DND-41 (cell line): ENCODE results near the gene PHF14.

ENCODE experiments used
- ATAC-seq: fragments of 200-7000 bp; cut with Tn5 transposase; 3 replicates; pipeline ENCODE4 v1.9.1; 2021; ENCODE audit warnings: low read depth; ENCODE audit not compliant: insufficient read depth
- DNase-seq: peaks from one replicate; pipeline ENCODE4 v3.0.0-alpha.2; 2020
- H2AFZ ChIP-seq: 2 replicates; pipeline ENCODE4 v1.6.0; 2012; ENCODE audit warnings: low read depth, low read length
- H3K27ac ChIP-seq: 2 replicates; pipeline ENCODE4 v1.5.1; 2012; ENCODE audit warnings: low read length, inconsistent platforms
- H3K27me3 ChIP-seq: fragments of 200-600 bp; sonication (generic); 2 replicates; pipeline ENCODE4 v1.6.0; 2012; ENCODE audit warnings: low read length, mild to moderate bottlenecking, inconsistent platforms; ENCODE audit not compliant: insufficient read depth, poor library complexity
- H3K36me3 ChIP-seq: 2 replicates; pipeline ENCODE4 v1.5.1; 2012; ENCODE audit warnings: low read length, inconsistent platforms; ENCODE audit not compliant: insufficient read depth
- H3K4me1 ChIP-seq: 2 replicates; pipeline ENCODE4 v1.5.1; 2012; ENCODE audit warnings: mild to moderate bottlenecking, low read length; ENCODE audit not compliant: insufficient read depth
- H3K4me2 ChIP-seq: 2 replicates; pipeline ENCODE4 v1.6.0; 2012; ENCODE audit warnings: mild to moderate bottlenecking, moderate library complexity, low read length, inconsistent platforms; ENCODE audit not compliant: insufficient read depth
- H3K4me3 ChIP-seq, 2 experiments: fragments of 200-600 bp in 1 of 2; shearing (Covaris generic) in 1 of 2; 2 replicates each; pipeline ENCODE4 v1.5.1; 2012 to 2016; ENCODE audit warnings: inconsistent platforms in 2 of 2, low read length in 2 of 2, mild to moderate bottlenecking in 2 of 2, low read depth in 1 of 2, moderate library complexity in 1 of 2
- H3K79me2 ChIP-seq: 2 replicates; pipeline ENCODE4 v1.6.0; 2012; ENCODE audit warnings: low read length, inconsistent platforms; ENCODE audit not compliant: insufficient read depth
- H3K9ac ChIP-seq: 2 replicates; pipeline ENCODE4 v1.6.0; 2012; ENCODE audit warnings: low read depth, mild to moderate bottlenecking, inconsistent platforms, low read length, moderate library complexity
- H3K9me3 ChIP-seq: 2 replicates; pipeline ENCODE4 v1.5.1; 2012; ENCODE audit warnings: low read length, moderate library complexity, mild to moderate bottlenecking, inconsistent platforms; ENCODE audit not compliant: insufficient read depth, severe bottlenecking
- H4K20me1 ChIP-seq: 2 replicates; pipeline ENCODE4 v1.6.0; 2012; ENCODE audit warnings: low read length; ENCODE audit not compliant: insufficient read depth
- CTCF ChIP-seq: IDR thresholded peaks from 2 replicates; pipeline ENCODE4 v1.5.1; 2012; ENCODE audit warnings: borderline replicate concordance, low read length, moderate library complexity, mild to moderate bottlenecking; ENCODE audit not compliant: poor library complexity, severe bottlenecking; ENCODE audit errors: extremely low read depth
- EZH2 ChIP-seq: IDR thresholded peaks from 3 replicates; pipeline ENCODE4 v1.6.1; 2012; ENCODE audit warnings: borderline replicate concordance, low read depth, mild to moderate bottlenecking, moderate library complexity, low read length, inconsistent platforms; ENCODE audit not compliant: severe bottlenecking

Gene PHF14

DNA sequence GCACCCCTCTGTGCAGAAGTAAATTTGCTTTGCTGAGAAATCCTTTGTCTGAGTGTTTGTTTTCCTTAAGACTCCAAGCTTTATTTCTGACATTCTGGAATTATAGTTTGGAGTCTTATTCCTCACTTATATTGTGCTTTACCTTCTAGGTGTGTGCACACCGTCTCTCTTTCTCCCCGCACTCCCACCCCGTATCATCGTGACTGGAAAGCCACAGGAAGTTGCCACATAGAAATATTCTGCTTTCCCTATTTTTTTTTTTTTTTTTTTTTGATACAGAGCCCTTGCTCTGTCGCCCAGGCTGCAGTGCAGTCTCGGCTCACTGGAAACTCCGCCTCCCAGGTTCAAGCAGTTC lies 109.5 kb downstream of the PHF14 start:
- TF ChIP-seq EZH2 (no peak), CTCF (no peak)
- Histone ChIP-seq H3K9ac (no peak overlapping the region), H3K4me1 (no peaks in the 10 kb centered on the region), H3K9me3 (no peaks in the 10 kb centered on the region), H3K36me3 (peaks cover 23% of the 10 kb centered on the region; the same call in 1 of the 2 replicates), H3K4me3 (no peak overlapping the region), H3K27me3 (no peaks in the 10 kb centered on the region), H4K20me1 (no peaks in the 10 kb centered on the region), H3K4me2 (no peak overlapping the region), H3K27ac (no peak overlapping the region), H2AFZ (no peak overlapping the region), H3K79me2 (no peaks in the 10 kb centered on the region)
- DNase-seq (no peak), ATAC-seq (no peak)

GRCh38 chr7:11104578-11104977 lies 130.9 kb downstream of the PHF14 start:
- no peak overlapping the region for H3K4me3 ChIP-seq
- H3K27me3 ChIP-seq: no peaks in the 10 kb centered on the region
- H4K20me1 ChIP-seq: no peaks in the 10 kb centered on the region
- H3K4me2 ChIP-seq: no peak overlapping the region
- no peak overlapping the region for H2AFZ ChIP-seq
- no peaks in the 10 kb centered on the region for H3K4me1 ChIP-seq
- TF ChIP-seq CTCF: no peak
- no peak for TF ChIP-seq EZH2
- H3K9ac ChIP-seq: no peak overlapping the region
- ATAC-seq (no peak), DNase-seq (no peak)
- H3K27ac ChIP-seq: no peak overlapping the region
- no peaks in the 10 kb centered on the region for H3K9me3 ChIP-seq
- H3K36me3 ChIP-seq: peaks cover 16% of the 10 kb centered on the region; the same call in 1 of the 2 replicates
- no peaks in the 10 kb centered on the region for H3K79me2 ChIP-seq

GRCh38 chr7:11109659-11110058 lies 136.0 kb downstream of the PHF14 start:
- ATAC-seq: no peak
- no peak for DNase-seq
- no peaks in the 10 kb centered on the region for H3K9me3 ChIP-seq
- peaks cover 20% of the 10 kb centered on the region; the same call in 1 of the 2 replicates for H3K36me3 ChIP-seq
- H3K4me2 ChIP-seq: no peak overlapping the region
- H3K4me1 ChIP-seq: no peaks in the 10 kb centered on the region
- TF ChIP-seq EZH2 (no peak), CTCF (no peak)
- no peaks in the 10 kb centered on the region for H4K20me1 ChIP-seq
- H3K27me3 ChIP-seq: no peaks in the 10 kb centered on the region
- no peak overlapping the region for H3K4me3 ChIP-seq
- H2AFZ ChIP-seq: no peak overlapping the region
- H3K9ac ChIP-seq: no peak overlapping the region
- no peaks in the 10 kb centered on the region for H3K79me2 ChIP-seq
- H3K27ac ChIP-seq: no peak overlapping the region

DNA sequence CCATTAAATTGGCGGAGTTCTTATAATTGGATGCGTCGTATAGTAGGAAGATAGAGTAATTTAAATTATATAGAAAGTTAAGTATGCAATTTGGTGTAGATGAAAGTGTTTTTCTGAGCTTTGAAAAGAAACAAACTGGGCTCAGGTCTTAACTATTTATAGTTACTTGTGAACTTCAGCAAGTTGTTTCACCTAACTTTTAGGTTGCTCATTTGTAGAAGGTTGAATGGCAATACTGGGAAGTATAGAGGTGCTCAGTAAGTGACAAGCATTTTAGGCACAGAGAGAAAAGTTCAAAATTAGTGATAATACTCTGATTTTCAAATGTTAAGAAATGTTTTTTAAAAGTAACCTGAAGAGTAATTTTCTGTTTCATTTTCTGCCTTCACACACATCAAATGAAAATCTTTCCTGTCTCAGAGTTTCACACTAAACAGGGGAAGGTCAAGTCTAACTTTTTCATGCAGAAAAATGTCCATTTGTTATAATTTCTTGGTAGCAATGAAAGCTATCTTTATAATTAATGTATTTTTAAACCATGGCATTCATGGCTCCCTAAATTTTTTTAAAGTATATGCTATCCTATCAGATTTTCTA lies 146.5 kb downstream of the PHF14 start:
- ATAC-seq: no peak

More for the DNA sequence above, 146.5 kb downstream of the PHF14 start:
- H3K27me3 ChIP-seq: no peaks in the 10 kb centered on the region
- no peak for DNase-seq
- H3K36me3 ChIP-seq: peaks cover 19% of the 10 kb centered on the region
- no peak overlapping the region for H2AFZ ChIP-seq
- no peaks in the 10 kb centered on the region for H3K4me1 ChIP-seq
- H3K79me2 ChIP-seq: no peaks in the 10 kb centered on the region
- H3K4me3 ChIP-seq: no peak overlapping the region
- H3K27ac ChIP-seq: no peak overlapping the region
- no peak overlapping the region for H3K4me2 ChIP-seq
- H3K9ac ChIP-seq: no peak overlapping the region
- H3K9me3 ChIP-seq: no peaks in the 10 kb centered on the region
- H4K20me1 ChIP-seq: no peaks in the 10 kb centered on the region
- TF ChIP-seq EZH2 (no peak), CTCF (no peak)
